ENCODE results near the gene MAN2B2. TPM values are rescaled to one million over a fixed set of nuclear protein-coding genes. Genes with fewer than 3 reads are reported as not detected.

MAN2B2 gene
- total RNA-seq, 1 experiment from 2014 or later = 20.5 TPM

DNA sequence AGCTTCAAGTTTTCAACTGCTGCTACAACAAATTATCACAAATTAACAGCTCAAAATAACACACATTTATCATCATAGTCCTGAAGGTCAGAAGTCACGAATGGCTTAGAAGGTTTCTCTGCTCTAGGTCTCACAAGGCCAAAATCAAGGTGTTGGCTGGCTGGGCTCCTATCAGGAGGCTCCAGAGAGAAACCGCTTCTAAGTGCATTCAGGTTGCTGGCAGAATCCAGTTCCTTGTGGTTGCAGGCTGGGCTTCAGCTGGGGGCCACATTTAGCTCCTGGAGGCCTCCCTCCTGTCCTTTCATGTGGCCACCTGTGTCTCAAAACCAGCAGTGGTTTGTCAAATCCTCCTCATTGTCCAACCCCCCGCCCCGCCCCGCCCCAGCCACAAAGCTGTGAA is 80.9 kb downstream of the MAN2B2 start:
- H3K27me3 Mint-ChIP-seq (ENCODE audit: insufficient read depth, unreplicated experiment) = no peaks in the 10 kb centered on the region
- no peaks in the 10 kb centered on the region for H3K9me3 Mint-ChIP-seq (ENCODE audit: unreplicated experiment)
- Histone ChIP-seq H3K36me3 (ENCODE audit: control insufficient read depth, insufficient read depth, low read length) (no peaks in the 10 kb centered on the region), H3K27me3 (replicated peaks; ENCODE audit: control insufficient read depth, insufficient read depth, low read length) (no peaks in the 10 kb centered on the region), H3K4me1 (no peaks in the 10 kb centered on the region), H3K4me3 (ENCODE audit: low read depth, low read length) (no peak overlapping the region), H3K9me3 (no peaks in the 10 kb centered on the region)
- no TSS peak for BruUV-seq (replicated peaks)
- no peak for DNase-seq
- H3K4me1 Mint-ChIP-seq (ENCODE audit: low read depth, unreplicated experiment) = no peaks in the 10 kb centered on the region
- intact Hi-C loops (cut with micrococcal nuclease; ENCODE audit: unreplicated experiment) = no loop called here
- CTCF ChIA-PET = no interaction called here
- H3K36me3 Mint-ChIP-seq (ENCODE audit: insufficient read depth, unreplicated experiment) = no peaks in the 10 kb centered on the region
- H3K27ac Mint-ChIP-seq (ENCODE audit: unreplicated experiment) = no peak overlapping the region
- no peak overlapping the region for H3K4me3 Mint-ChIP-seq (ENCODE audit: unreplicated experiment)
- TF ChIP-seq, protein P1, sequence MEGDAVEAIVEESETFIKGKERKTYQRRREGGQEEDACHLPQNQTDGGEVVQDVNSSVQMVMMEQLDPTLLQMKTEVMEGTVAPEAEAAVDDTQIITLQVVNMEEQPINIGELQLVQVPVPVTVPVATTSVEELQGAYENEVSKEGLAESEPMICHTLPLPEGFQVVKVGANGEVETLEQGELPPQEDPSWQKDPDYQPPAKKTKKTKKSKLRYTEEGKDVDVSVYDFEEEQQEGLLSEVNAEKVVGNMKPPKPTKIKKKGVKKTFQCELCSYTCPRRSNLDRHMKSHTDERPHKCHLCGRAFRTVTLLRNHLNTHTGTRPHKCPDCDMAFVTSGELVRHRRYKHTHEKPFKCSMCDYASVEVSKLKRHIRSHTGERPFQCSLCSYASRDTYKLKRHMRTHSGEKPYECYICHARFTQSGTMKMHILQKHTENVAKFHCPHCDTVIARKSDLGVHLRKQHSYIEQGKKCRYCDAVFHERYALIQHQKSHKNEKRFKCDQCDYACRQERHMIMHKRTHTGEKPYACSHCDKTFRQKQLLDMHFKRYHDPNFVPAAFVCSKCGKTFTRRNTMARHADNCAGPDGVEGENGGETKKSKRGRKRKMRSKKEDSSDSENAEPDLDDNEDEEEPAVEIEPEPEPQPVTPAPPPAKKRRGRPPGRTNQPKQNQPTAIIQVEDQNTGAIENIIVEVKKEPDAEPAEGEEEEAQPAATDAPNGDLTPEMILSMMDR (IDR thresholded peaks at IDR 0.05; ENCODE audit: insufficient read depth in 1 of 2, low read depth in 1 of 2, low read length in 1 of 2, severe bottlenecking in 1 of 2, unreplicated experiment in 1 of 2) = no peak
- POLR2A ChIA-PET = no interaction called here

DNA sequence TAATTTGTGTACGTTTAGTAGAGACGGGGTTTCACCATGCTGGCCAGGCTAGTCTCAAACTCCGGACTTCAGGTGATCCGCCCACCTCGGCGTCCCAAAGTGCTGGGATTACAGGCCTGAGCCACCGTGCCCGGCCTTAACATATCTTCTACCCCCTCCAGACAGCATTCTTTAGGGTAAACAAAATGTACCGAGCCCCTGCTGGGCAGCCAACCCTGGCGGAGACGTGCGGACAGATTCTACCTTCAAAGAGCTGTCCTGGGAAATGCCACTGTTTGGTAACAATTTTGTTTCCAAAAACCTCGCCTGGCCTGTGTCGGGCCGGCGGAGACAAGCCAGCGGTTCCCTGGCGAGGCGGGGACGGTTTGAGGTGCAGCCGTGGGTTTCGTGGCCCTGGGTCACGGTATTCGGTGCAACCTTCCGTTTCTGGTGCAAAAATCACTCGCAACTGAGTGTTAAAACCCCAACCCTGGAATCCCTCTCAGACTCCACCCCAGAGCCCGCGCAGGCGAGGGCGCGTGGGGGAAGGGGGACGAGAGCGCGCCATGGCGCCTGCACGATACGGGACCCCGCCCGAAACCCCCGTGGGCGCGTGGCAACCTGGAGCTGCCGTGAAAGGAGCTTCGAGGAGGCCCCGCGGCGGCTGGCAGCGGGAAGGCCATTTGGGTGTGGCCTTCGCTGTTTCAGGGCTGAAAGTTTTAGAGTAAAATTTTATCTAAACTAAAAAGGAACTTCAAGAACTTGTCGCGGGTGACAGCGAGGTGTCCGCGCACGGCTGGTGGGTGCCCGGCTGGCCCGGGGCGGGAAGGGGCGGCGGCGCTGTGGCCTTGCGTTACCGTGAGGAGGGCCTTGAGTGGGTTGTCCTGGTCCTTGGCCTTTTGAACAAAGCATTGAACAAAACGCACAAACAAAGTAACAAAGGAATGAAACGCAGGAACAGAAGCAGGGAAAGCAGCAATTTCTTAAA is 82.5 kb downstream of the MAN2B2 start:
- H3K4me1 ChIP-seq = no peaks in the 10 kb centered on the region
- TF ChIP-seq, protein P1 (IDR thresholded peaks at IDR 0.05; ENCODE audit: insufficient read depth in 1 of 2, low read depth in 1 of 2, low read length in 1 of 2, severe bottlenecking in 1 of 2, unreplicated experiment in 1 of 2) = no peak
- no peaks in the 10 kb centered on the region for H3K9me3 Mint-ChIP-seq (ENCODE audit: unreplicated experiment)
- H3K27me3 Mint-ChIP-seq (ENCODE audit: insufficient read depth, unreplicated experiment) = no peaks in the 10 kb centered on the region
- ChIA-PET POLR2A (no interaction called here), CTCF (no interaction called here)
- no peaks in the 10 kb centered on the region for H3K27me3 ChIP-seq (replicated peaks; ENCODE audit: control insufficient read depth, insufficient read depth, low read length)
- H3K36me3 ChIP-seq (ENCODE audit: control insufficient read depth, insufficient read depth, low read length) = no peaks in the 10 kb centered on the region
- no peak overlapping the region for H3K27ac Mint-ChIP-seq (ENCODE audit: unreplicated experiment)
- no peaks in the 10 kb centered on the region for H3K4me1 Mint-ChIP-seq (ENCODE audit: low read depth, unreplicated experiment)
- DNase-seq = no peak
- no peaks in the 10 kb centered on the region for H3K9me3 ChIP-seq
- H3K36me3 Mint-ChIP-seq (ENCODE audit: insufficient read depth, unreplicated experiment) = no peaks in the 10 kb centered on the region
- intact Hi-C loops (cut with micrococcal nuclease; ENCODE audit: unreplicated experiment) = no loop called here
- no peak overlapping the region for H3K4me3 ChIP-seq (ENCODE audit: low read depth, low read length)
- H3K4me3 Mint-ChIP-seq (ENCODE audit: unreplicated experiment) = no peak overlapping the region
- BruUV-seq (replicated peaks) = no TSS peak

DNA sequence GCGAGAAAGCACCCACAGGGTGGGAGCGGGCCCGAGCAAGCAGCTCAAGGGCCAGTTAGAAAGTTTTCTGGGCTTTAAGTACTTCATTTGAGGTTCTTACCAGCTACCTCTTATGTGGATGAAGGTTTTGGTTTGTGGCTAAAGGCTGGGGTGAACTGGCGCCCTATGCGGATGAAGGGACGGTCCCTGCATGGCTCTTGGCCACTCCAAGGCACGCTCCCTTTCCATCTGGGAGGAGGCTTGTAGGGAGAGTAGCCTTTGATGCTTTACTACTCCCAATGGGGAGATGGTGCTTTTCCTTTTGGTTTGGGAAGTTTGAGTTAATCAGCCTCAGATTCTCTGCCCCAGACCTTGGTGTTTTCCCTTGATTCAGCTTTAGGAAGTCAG is 83.2 kb downstream of the MAN2B2 start:
- DNase-seq = no peak
- no TSS peak for BruUV-seq (replicated peaks)
- Histone ChIP-seq H3K9me3 (no peaks in the 10 kb centered on the region), H3K36me3 (ENCODE audit: control insufficient read depth, insufficient read depth, low read length) (no peaks in the 10 kb centered on the region), H3K27me3 (replicated peaks; ENCODE audit: control insufficient read depth, insufficient read depth, low read length) (no peaks in the 10 kb centered on the region), H3K4me1 (no peaks in the 10 kb centered on the region), H3K4me3 (ENCODE audit: low read depth, low read length) (no peak overlapping the region)
- Mint-ChIP-seq H3K9me3 (ENCODE audit: unreplicated experiment) (no peaks in the 10 kb centered on the region), H3K27me3 (ENCODE audit: insufficient read depth, unreplicated experiment) (no peaks in the 10 kb centered on the region), H3K4me1 (ENCODE audit: low read depth, unreplicated experiment) (no peaks in the 10 kb centered on the region), H3K36me3 (ENCODE audit: insufficient read depth, unreplicated experiment) (no peaks in the 10 kb centered on the region), H3K4me3 (ENCODE audit: unreplicated experiment) (no peak overlapping the region), H3K27ac (ENCODE audit: unreplicated experiment) (no peak overlapping the region)
- TF ChIP-seq, protein P1 (IDR thresholded peaks at IDR 0.05; ENCODE audit: insufficient read depth in 1 of 2, low read depth in 1 of 2, low read length in 1 of 2, severe bottlenecking in 1 of 2, unreplicated experiment in 1 of 2) = no peak
- intact Hi-C loops (cut with micrococcal nuclease; ENCODE audit: unreplicated experiment) = no loop called here
- ChIA-PET POLR2A (no interaction called here), CTCF (no interaction called here)
